ENCODE measurements around the gene MGAT4B. TPM values are rescaled to one million over a fixed set of nuclear protein-coding genes. Genes with fewer than 3 reads are reported as not detected.
"Not testable (repeated sequence)": the region's sequence is repeated elsewhere in the genome, so short reads cannot be mapped to it uniquely, and the experiment has no call there.

Gene MGAT4B
- 138 and 185 TPM in 2 replicates for total RNA-seq

GRCh38 chr5:179806250-179807048 lies at the start of gene MGAT4B:
MGAT4B (minus strand) TSS chr5:179806866; CDS start chr5:179806583, 283 bp downstream.
- DNase-seq (ENCODE audit: low read depth, low spot score), result no peak

- DNase-seq (ENCODE audit: low read depth, low spot score), result no peak
Measured at GRCh38 chr5:179854356-179854755, 47.7 kb upstream of the MGAT4B start.

- no peak for DNase-seq (ENCODE audit: low read depth, low spot score)
Measured at GRCh38 chr5:179852993-179853547, 46.4 kb upstream of the MGAT4B start.

- DNase-seq (ENCODE audit: low read depth, low spot score), result no peak
Measured at GRCh38 chr5:179841621-179842020, 35.0 kb upstream of the MGAT4B start.

- DNase-seq (ENCODE audit: low read depth, low spot score), result no peak
Measured at GRCh38 chr5:179840766-179841165, 34.1 kb upstream of the MGAT4B start.

GRCh38 chr5:179840321-179840720 lies 33.7 kb upstream of the MGAT4B start:
- no peak for DNase-seq (ENCODE audit: low read depth, low spot score)

GRCh38 chr5:179839328-179840256 lies 32.9 kb upstream of the MGAT4B start:
- no peak for DNase-seq (ENCODE audit: low read depth, low spot score)

- no peak for DNase-seq (ENCODE audit: low read depth, low spot score)
Measured at GRCh38 chr5:179837076-179838011, 30.7 kb upstream of the MGAT4B start.

GRCh38 chr5:179836225-179837019 lies 29.8 kb upstream of the MGAT4B start:
- DNase-seq (ENCODE audit: low read depth, low spot score), result no peak

GRCh38 chr5:179834871-179835270 lies 28.2 kb upstream of the MGAT4B start:
- not testable (repeated sequence) for DNase-seq (ENCODE audit: low read depth, low spot score)

GRCh38 chr5:179834120-179834519 lies 27.5 kb upstream of the MGAT4B start:
- DNase-seq (ENCODE audit: low read depth, low spot score), result no peak

- no peak for DNase-seq (ENCODE audit: low read depth, low spot score)
Measured at GRCh38 chr5:179833709-179834070, 27.0 kb upstream of the MGAT4B start.

- DNase-seq (ENCODE audit: low read depth, low spot score), result no peak
Measured at GRCh38 chr5:179833056-179833708, 26.5 kb upstream of the MGAT4B start.

GRCh38 chr5:179832039-179832745 lies 25.5 kb upstream of the MGAT4B start:
- no peak for DNase-seq (ENCODE audit: low read depth, low spot score)

- no peak for DNase-seq (ENCODE audit: low read depth, low spot score)
Measured at GRCh38 chr5:179830818-179831468, 24.3 kb upstream of the MGAT4B start.

- no peak for DNase-seq (ENCODE audit: low read depth, low spot score)
Measured at GRCh38 chr5:179829732-179830435, 23.2 kb upstream of the MGAT4B start.

GRCh38 chr5:179828756-179829421 lies 22.2 kb upstream of the MGAT4B start:
- no peak for DNase-seq (ENCODE audit: low read depth, low spot score)

Measured in pulmonary artery endothelial cell (primary cell).